ENCODE measurements around the gene DHRS11. TPM values are rescaled to one million over a fixed set of nuclear protein-coding genes. Genes with fewer than 3 reads are reported as not detected.

DHRS11 gene
- total RNA-seq (2014; rRNA removed; shearing (Covaris generic)) (36.7 and 39.6 TPM in 2 replicates), polyA plus RNA-seq (2016; fragmentation: Nextera tagmentation; extraction: Ambion mirVana) (20.4 and 23.4 TPM in 2 replicates)
- long read RNA-seq, full-length matches to known transcripts, result 15 of 23 reads
- long read RNA-seq, partial matches to known transcripts, result 0 of 23 reads
- long read RNA-seq, other reads (novel, unspliced or antisense), result 8 of 23 reads

- TF ChIP-seq EZH2 (IDR thresholded peaks at IDR 0.05; ENCODE audit: low read depth, unreplicated experiment) (no peak), ZNF331 (CRISPR knock-in tag; IDR thresholded peaks at IDR 0.05; ENCODE audit: low read depth) (no peak), ZNF114 (CRISPR knock-in tag; IDR thresholded peaks at IDR 0.05) (no peak), ZNF462 (CRISPR knock-in tag; IDR thresholded peaks at IDR 0.05) (no peak), CREB1 (CRISPR knock-in tag; IDR thresholded peaks at IDR 0.05; ENCODE audit: low read depth) (no peak), EZH2phosphoT487 (IDR thresholded peaks at IDR 0.05; ENCODE audit: unreplicated experiment) (no peak), POLR2AphosphoS5 (IDR thresholded peaks at IDR 0.05; ENCODE audit: low read depth) (peak; percentile 91), CTCF (conservative IDR thresholded peaks at IDR 0.05; ENCODE audit: low read depth in 2 of 2) (peak in 1 of 2 experiments; percentile 26; a peak in 2 of 4 replicates), STAT1 (IDR thresholded peaks at IDR 0.05; ENCODE audit: unreplicated experiment) (no peak)
- peak within 1 kb of the TSS; percentile 92 for H3K4me2 ChIP-seq
- H3K4me3 ChIP-seq, result peak within 1 kb of the TSS; percentile 95
- H3F3A ChIP-seq (replicated peaks; ENCODE audit: low read depth), result peaks cover 15% of the 10 kb centered on the region; the same call in 1 of the 2 replicates
- H3K36me3 Mint-ChIP-seq (ENCODE audit: low read depth), result peaks cover 28% of the 10 kb centered on the region
- H3K36me3 ChIP-seq (ENCODE audit: insufficient read depth), result peaks cover 10% of the 10 kb centered on the region
- H3K27me3 Mint-ChIP-seq (ENCODE audit: insufficient read depth, low read depth, poor library complexity), result peaks cover 11% of the 10 kb centered on the region
- peaks cover 3% of the 10 kb centered on the region for H4K20me1 ChIP-seq (replicated peaks; ENCODE audit: insufficient read depth)
- peak within 1 kb of the TSS; percentile 83 for H3K27ac ChIP-seq (ENCODE audit: low read depth)
- ATAC-seq, result peak; percentile 94
- peak within 1 kb of the TSS; percentile 92 for H3K27ac Mint-ChIP-seq
- DNase-seq (ENCODE audit: low spot score), result peak; percentile 90
- no peaks in the 10 kb centered on the region for H3K27me3 ChIP-seq (ENCODE audit: insufficient read depth)
- H3K4me1 ChIP-seq (ENCODE audit: insufficient read depth), result peaks cover 21% of the 10 kb centered on the region
- peaks cover 21% of the 10 kb centered on the region for H3K79me2 ChIP-seq (replicated peaks; ENCODE audit: insufficient read depth)
- no peaks in the 10 kb centered on the region for H3K9me2 ChIP-seq (ENCODE audit: insufficient read depth)
- no peaks in the 10 kb centered on the region for H3K9me3 Mint-ChIP-seq
- peak within 1 kb of the TSS; percentile 89 for H2AFZ ChIP-seq
- H3K4me3 Mint-ChIP-seq, result peak within 1 kb of the TSS; percentile 93
- peaks cover 18% of the 10 kb centered on the region for H3K4me1 Mint-ChIP-seq
Measured at GRCh38 chr17:36591434-36592315, at the start of gene DHRS11. Gene DHRS11, plus strand, starts transcription at chr17:36591879. Its CDS starts 131 bp downstream, at chr17:36592010.
